GM18520 (cell line): ENCODE results near the gene HNRNPL.
"Not testable (repeated sequence)": the region's sequence is repeated elsewhere in the genome, so short reads cannot be mapped to it uniquely, and the experiment has no call there.

Source experiments
- ATAC-seq: cut with Tn5 transposase; IDR thresholded peaks from one replicate; pipeline ENCODE4 v1.9.1; 2021; ENCODE audit not compliant: unreplicated experiment

The HNRNPL gene

DNA sequence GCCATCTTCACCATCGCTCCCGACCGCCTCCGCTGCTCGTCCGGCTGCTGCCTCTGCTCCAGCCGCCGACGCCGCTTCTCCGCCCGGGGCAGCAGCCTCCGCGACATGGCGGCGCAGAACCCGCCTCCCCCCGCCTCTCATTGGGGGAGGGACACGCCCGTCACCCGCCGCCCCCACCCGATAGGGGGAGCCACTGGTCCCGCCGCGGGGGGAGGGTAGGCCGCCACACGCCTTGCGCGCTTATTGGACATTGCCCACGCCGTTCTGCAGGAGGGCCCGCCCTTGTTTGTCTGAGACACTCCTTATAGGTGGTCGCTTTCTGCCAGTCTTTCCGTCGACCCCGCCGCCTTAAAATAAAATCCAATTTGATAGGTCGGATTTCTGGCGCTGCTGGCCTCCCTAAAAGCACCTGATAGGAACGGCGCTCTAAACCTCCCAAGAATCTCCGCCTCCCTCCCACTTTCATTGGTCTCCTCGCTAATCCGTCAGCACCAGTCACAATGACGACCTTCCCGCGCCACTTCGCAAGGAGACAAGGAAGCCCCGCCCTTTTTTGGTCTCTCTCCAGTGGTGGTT lies at the start of gene HNRNPL:
Gene HNRNPL, minus strand, starts transcription at position 127 of the 576 bp plus-strand sequence. Its CDS starts 20 bp downstream, at position 107.
- ATAC-seq, result peak; percentile 37

GRCh38 chr19:38898788-38899446 lies 49.1 kb upstream of the HNRNPL start:
- ATAC-seq, result no peak

GRCh38 chr19:38894968-38895367 lies 45.2 kb upstream of the HNRNPL start:
- no peak for ATAC-seq

- no peak for ATAC-seq
These were observed 43.6 kb upstream of the HNRNPL start for GRCh38 chr19:38893341-38893771.

DNA sequence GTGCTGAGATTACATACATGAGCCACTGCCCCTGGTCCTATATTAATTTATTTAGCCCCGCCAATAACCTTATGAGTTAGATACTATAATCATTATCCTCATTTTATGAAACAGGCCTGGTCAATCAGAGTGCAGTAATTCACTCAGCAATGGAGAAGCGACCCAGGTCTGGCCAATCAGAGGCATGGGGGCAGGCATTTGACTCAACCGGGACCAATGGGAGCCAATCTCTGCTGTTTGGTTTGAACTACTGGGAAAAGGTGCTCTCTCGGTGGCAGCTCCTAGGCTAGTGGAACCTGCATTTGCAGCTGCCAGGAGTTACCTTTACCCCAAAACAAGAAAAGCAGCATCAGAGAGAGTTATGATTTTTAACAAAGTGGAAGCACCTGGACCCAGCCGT lies 43.1 kb upstream of the HNRNPL start:
- ATAC-seq, result no peak

DNA sequence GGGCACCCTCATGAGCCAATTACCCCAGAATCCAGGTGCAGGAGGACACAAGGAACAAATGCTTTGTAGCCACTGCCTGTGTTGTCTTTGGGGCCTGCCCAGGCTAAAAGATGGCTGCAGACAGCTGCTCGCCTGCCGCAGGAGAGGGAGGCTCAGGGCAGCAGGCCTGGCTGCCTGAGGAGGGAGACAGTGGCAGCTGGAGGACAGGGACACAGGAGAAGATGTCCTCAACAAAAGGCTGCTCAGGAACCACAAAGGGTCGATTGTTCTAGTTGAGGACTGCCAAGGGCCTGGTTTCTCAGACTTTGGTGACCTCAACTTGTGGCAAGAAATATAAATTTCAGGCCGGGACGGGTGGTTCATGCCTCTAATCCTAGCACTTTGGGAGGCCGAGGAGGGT lies 42.0 kb upstream of the HNRNPL start:
- no peak for ATAC-seq

- no peak for ATAC-seq
These were observed 40.9 kb upstream of the HNRNPL start for GRCh38 chr19:38890686-38891085.

DNA sequence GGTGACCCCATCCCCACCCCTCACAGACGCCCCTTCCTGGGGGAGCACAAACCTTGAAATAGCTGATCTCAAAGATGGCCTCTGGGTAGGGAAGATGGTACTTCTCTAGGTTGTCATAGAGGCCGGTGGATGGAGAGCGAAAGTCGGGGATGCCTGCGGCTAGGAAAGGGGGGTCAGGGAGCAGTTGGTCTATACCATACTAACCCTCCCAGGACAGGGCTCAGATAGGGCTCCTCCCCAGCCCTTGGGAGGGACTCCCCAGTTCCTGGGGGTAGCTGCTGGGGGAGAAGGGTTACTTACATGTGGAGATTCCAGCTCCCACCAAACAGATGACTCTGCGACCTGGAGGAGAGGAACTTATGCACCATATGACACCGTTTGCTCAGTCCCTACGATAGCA lies 40.0 kb upstream of the HNRNPL start:
- ATAC-seq, result no peak

- no peak for ATAC-seq
These were observed 39.1 kb upstream of the HNRNPL start for GRCh38 chr19:38888876-38889275.

- ATAC-seq, result not testable (repeated sequence)
These were observed 34.9 kb upstream of the HNRNPL start for GRCh38 chr19:38884691-38885090.

DNA sequence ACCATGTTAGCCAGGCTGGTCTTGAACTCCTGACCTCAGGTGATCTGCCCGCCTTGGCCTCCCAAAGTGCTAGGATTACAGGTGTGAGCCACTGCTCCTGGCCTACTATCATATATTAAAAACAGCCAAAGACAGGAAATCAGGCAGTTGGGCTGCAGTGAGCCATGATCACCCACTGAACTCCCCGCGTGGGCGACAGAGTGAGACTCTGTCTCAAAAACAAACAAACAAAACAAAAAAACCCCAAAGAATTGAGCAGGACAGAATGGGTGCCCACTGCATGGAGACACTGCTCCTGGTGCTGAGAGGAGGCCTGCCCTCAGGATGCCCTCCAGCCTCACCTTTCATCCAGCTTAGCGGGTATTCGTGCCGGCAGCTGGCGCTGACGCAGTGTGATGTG lies 33.5 kb upstream of the HNRNPL start:
- ATAC-seq, result no peak

DNA sequence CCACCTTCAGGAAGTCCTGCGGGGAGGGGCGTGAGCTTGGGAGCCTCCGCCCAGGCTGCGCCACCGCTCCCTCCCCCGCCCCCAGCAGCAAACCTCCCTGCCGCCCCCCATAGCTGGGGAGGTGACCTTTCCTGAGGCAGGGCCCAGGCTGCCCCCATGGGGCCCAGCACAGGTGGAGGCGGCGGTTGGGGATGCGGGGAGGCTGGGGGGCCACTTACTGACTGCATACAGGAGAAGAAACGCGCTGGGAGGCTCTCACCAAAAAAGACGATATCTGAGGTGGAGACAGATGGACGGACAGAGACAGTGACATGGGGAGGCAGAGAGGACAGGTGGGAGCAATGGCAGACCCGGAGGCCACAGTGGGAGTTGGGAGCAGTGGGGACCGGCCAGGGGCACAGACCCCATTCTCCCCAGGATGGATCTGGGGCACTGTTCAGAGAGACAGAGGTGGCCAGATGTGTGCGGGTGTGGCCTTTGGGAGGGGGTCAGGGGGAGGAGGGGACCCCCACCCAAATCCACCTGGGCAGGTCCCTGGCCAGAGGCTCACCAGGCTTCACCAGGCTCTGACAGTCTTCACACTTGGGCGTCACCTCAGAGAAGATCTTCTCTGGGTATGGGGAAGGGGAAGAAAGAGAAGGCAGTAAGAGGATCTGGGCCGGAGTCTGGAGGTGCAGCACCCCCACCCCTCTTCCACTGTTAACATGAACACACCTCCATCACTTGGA lies 31.3 kb upstream of the HNRNPL start:
- ATAC-seq, result no peak

DNA sequence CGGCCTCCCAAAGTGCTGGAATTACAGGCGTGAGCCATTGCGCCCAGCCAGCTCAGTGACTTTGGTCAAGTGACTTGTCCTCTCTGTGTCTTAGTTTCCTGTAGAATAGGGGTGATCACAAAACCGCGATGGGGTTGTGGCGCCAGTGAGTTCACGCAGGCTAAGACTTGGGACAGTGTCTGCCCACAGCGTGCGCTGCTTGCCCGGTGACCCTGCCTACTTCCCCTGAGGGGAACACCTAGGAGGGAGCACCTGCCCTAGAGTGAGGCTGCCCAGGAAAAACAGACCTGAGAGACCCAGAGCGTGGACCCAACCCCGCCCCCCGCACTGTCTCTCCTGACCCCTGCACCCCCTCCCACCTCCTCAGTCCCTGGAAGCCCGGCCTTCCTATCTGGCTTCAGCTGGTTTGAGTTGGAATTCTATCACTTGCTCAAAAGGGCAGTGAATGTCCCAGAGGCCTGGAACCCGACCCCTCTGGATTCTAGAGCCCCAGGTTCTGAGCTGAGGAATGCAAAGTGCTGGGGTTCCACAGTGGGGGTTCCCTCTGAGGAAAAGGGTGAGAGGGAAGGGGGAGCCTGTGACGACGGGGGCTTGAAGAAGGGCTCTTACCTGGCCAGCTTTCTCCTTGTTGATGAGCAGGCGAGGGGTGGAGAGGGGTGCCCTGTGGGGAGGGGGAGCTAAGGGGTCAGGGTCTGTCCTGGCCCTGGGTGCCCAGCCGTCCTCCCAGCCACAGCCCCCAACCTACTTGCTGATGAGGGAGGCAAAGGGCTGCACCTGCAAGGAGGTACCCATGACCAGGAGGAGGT lies 30.5 kb upstream of the HNRNPL start:
- ATAC-seq, result no peak

DNA sequence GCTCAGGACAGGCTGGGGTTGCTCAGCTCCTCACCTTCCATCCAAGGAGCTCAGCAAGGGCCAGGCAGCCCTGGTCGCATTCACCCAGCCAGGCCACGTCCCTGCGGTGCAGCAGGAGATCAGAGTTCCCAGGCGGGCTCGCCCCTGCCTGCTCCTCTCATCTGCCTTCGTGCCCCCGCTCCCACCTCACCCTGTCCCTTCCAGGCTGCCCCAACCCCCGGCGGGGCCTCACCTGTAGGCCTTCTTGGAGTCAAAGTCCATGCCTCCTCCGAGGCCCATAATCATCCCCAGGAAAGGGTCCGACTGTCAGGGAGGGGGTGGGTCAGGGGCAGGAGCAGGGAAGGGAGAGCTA lies 29.6 kb upstream of the HNRNPL start:
- no peak for ATAC-seq

GRCh38 chr19:38878575-38879399 lies 29.0 kb upstream of the HNRNPL start:
- no peak for ATAC-seq

DNA sequence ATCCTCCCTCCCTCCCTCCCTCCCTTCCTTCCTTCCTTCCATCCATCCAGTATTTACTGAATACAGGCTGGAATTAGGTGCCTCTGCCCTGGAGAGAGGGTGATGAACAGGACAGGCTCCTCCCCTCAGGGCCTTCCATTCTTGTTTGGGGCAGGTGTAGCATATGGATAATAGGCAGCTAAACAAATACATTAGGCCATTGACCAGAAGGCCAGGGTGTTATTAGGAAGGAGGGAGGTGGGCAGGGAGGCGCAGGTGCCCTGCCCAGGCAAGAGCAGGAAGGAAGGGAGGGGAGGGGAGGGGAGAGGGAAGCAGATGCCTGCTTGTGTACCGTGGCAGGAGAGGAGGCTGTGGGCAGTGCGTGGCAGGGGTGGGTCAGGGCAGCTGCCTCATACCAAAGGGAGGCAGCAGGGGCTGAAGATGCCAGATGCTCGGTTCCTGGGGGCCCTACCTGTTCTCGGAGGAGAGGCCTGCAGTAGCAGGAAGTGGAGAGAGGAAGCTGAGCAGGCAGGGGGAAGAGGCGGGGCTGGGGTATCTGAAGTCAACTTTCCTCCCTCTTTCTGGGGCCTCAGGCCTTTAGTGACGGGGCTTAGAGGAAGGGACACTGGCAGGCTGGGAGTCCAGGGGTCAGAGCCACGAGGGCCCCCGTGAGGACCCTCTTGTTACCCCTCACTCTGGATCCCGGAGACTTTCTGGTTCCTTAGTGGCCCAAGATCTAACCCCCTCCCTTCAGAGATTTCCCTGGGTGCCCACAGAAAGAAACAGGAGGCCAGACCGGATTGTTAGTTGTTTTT lies 28.2 kb upstream of the HNRNPL start, which contains the start of gene RINL:
Gene RINL, minus strand, starts transcription at position 495 of the 794 bp plus-strand sequence. CDS start 1,533 bp downstream, outside the sequence.
- ATAC-seq, result no peak

- ATAC-seq, result no peak
These were observed 26.0 kb upstream of the HNRNPL start for GRCh38 chr19:38875656-38876395.

DNA sequence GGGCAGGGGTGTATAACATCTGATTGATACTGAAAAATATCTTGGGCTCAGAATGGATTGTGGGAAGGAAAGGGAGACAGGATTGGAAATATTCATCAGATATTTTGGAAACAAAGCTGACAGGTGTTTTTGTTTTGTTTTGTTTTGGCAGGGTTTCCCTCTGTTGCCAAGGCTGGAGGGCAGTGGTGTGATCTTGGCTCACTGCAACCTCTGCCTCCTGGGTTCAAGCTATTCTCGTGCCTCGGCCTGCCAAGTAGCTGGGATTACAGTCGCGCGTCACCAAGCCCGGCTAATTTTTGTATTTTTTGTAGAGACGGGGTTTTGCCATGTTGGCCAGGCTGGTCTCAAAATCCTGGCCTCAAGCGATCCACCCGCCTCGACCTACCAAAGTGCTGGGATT lies 23.6 kb upstream of the HNRNPL start:
- not testable (repeated sequence) for ATAC-seq

DNA sequence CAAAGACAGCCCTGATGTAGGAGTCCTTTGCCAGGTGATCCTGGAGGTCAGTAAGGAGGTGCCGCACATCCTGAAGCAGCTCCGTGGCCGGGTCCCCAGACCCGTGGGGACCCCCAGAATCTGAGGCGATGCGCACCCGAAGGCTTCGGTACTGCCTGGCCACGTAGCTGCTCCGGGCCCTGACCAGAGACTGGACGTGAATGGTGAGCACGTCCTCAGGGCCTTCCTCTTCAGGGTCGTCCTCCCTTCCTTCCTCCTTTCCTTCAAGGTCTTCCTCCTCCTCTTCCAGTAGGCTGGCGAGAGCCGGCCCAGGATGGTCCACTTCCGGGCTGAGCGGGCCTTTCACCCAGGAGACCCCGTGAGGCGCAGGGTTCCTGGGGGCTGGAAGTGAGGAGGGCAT lies 20.8 kb upstream of the HNRNPL start:
- ATAC-seq, result no peak
